GM19463 (cell line): ENCODE results near the gene DPM3.
"Not testable (repeated sequence)": the region's sequence is repeated elsewhere in the genome, so short reads cannot be mapped to it uniquely, and the experiment has no call there.

ENCODE experiments used
- ATAC-seq: cut with Tn5 transposase; IDR thresholded peaks from one replicate; pipeline ENCODE4 v1.9.1; 2021; ENCODE audit warnings: mild to moderate bottlenecking, moderate library complexity; ENCODE audit not compliant: unreplicated experiment

DPM3 gene

GRCh38 chr1:155175927-155176371 is 35.6 kb upstream of the DPM3 start:
- ATAC-seq, result no peak

GRCh38 chr1:155175281-155175926 is 35.1 kb upstream of the DPM3 start:
- ATAC-seq, result no peak

GRCh38 chr1:155174324-155175280 is 34.3 kb upstream of the DPM3 start:
- no peak for ATAC-seq

GRCh38 chr1:155173478-155174323 is 33.4 kb upstream of the DPM3 start, which contains the start of gene TRIM46:
Gene TRIM46 (plus strand): TSS chr1:155173849. CDS start chr1:155173967, 118 bp downstream.
- no peak for ATAC-seq

- ATAC-seq, result peak; percentile 73
Measured at GRCh38 chr1:155172732-155173477, 32.6 kb upstream of the DPM3 start, which contains the start of gene KRTCAP2. Gene KRTCAP2 (minus strand): TSS chr1:155173304. CDS start chr1:155173224, 80 bp downstream.

GRCh38 chr1:155171836-155172731 is 31.8 kb upstream of the DPM3 start:
- ATAC-seq, result peak; percentile 19

- no peak for ATAC-seq
Measured at GRCh38 chr1:155170806-155171205, 30.5 kb upstream of the DPM3 start.

- ATAC-seq, result no peak
Measured at GRCh38 chr1:155170101-155170785, 29.9 kb upstream of the DPM3 start.

GRCh38 chr1:155169541-155169940 is 29.2 kb upstream of the DPM3 start:
- ATAC-seq, result no peak

GRCh38 chr1:155168456-155169210 is 28.3 kb upstream of the DPM3 start:
- no peak for ATAC-seq

- ATAC-seq, result not testable (repeated sequence)
Measured at GRCh38 chr1:155168105-155168445, 27.7 kb upstream of the DPM3 start.

- peak; percentile 41 for ATAC-seq
Measured at GRCh38 chr1:155167166-155168104, 27.1 kb upstream of the DPM3 start.

- no peak for ATAC-seq
Measured at GRCh38 chr1:155166471-155167165, 26.3 kb upstream of the DPM3 start.

GRCh38 chr1:155166051-155166470 is 25.7 kb upstream of the DPM3 start:
- no peak for ATAC-seq

- ATAC-seq, result not testable (repeated sequence)
Measured at GRCh38 chr1:155164625-155165024, 24.3 kb upstream of the DPM3 start.

GRCh38 chr1:155163785-155164184 is 23.5 kb upstream of the DPM3 start:
- ATAC-seq, result not testable (repeated sequence)
